Kidney epithelial cell (primary cell): Measurements from ENCODE around the gene FGF22. TPM values are rescaled to one million over a fixed set of nuclear protein-coding genes. Genes with fewer than 3 reads are reported as not detected.

Experiments used
- DNase-seq: peaks from one replicate; pipeline ENCODE4 v3.0.0-alpha.2; 2010; ENCODE audit warnings: low read depth
- H3K27me3 ChIP-seq: 2 replicates; pipeline ENCODE4 v1.6.0; 2011; ENCODE audit warnings: low read length; ENCODE audit not compliant: control insufficient read depth, insufficient read depth
- H3K36me3 ChIP-seq: 2 replicates; pipeline ENCODE4 v1.5.1; 2011; ENCODE audit warnings: low read length; ENCODE audit not compliant: control insufficient read depth, insufficient read depth
- H3K4me3 ChIP-seq: 2 replicates; pipeline ENCODE4 v1.5.1; 2011; ENCODE audit warnings: low read depth, mild to moderate bottlenecking, control low read depth, low read length
- CTCF ChIP-seq: IDR thresholded peaks from 2 replicates; pipeline ENCODE4 v1.5.1; 2011; ENCODE audit warnings: mild to moderate bottlenecking, moderate library complexity, low read length, control low read depth, inconsistent platforms; ENCODE audit not compliant: insufficient read depth, poor library complexity, severe bottlenecking
- total RNA-seq: library from RNA; depleted of rRNA; stranded (reverse); fragments of >200 nt; gene quantifications from 2 replicates; pipeline ENCODE4 v1.2.3, GENCODE V29; 2015

FGF22 gene
- total RNA-seq, 1 donor from 2014 or later: not detected

- no peak for DNase-seq
- Histone ChIP-seq H3K36me3 (peaks cover 4% of the 10 kb centered on the region), H3K27me3 (no peaks in the 10 kb centered on the region), H3K4me3 (no peak overlapping the region)
- no peak for TF ChIP-seq CTCF
Measured at GRCh38 chr19:682678-683320, 43.1 kb downstream of the FGF22 start.

- no peak for TF ChIP-seq CTCF
- no peak for DNase-seq
- no peak overlapping the region for H3K4me3 ChIP-seq
- H3K27me3 ChIP-seq: no peaks in the 10 kb centered on the region
- H3K36me3 ChIP-seq: peaks cover 2% of the 10 kb centered on the region
Measured at GRCh38 chr19:685454-685931, 45.8 kb downstream of the FGF22 start.

GRCh38 chr19:686589-687297, 47.1 kb downstream of the FGF22 start:
- Histone ChIP-seq H3K4me3 (no peak overlapping the region), H3K36me3 (peaks cover 2% of the 10 kb centered on the region), H3K27me3 (no peaks in the 10 kb centered on the region)
- no peak for TF ChIP-seq CTCF
- no peak for DNase-seq

- Histone ChIP-seq H3K36me3 (peaks cover 2% of the 10 kb centered on the region), H3K27me3 (no peaks in the 10 kb centered on the region), H3K4me3 (no peak overlapping the region)
- TF ChIP-seq CTCF: no peak
- no peak for DNase-seq
Measured at GRCh38 chr19:687569-688166, 48.0 kb downstream of the FGF22 start.

GRCh38 chr19:688214-688613, 48.5 kb downstream of the FGF22 start:
- no peaks in the 10 kb centered on the region for H3K27me3 ChIP-seq
- H3K36me3 ChIP-seq: no peaks in the 10 kb centered on the region
- no peak overlapping the region for H3K4me3 ChIP-seq
- TF ChIP-seq CTCF: no peak
- no peak for DNase-seq

GRCh38 chr19:688992-689391, 49.3 kb downstream of the FGF22 start:
- TF ChIP-seq CTCF: no peak

More at GRCh38 chr19:688992-689391, 49.3 kb downstream of the FGF22 start:
- H3K27me3 ChIP-seq: no peaks in the 10 kb centered on the region
- no peaks in the 10 kb centered on the region for H3K36me3 ChIP-seq
- DNase-seq: no peak
- H3K4me3 ChIP-seq: no peak overlapping the region
